ENCODE data around the gene ZNF385B.

The ZNF385B gene

DNA sequence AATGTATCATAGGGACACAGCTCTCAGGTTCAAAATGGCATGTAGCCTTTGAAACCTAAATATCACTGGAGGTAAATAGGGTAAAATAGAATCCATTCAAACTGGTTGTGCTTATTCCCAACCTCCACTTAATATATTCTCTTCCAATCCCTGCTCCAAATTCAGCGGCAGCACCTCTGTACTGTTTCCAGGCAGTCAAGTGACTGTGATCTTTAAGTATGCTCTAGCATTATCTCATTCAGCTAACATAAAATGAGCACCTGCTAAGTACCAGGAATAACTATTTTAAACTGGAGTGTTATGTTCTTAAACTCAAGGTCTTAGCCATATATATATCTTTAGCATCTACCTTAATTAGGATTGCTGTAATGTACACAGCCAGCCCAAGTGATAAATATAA, 327.5 kb downstream of the ZNF385B start:
- Histone ChIP-seq H3K4me2 (no peak overlapping the region), H3K27ac (no peak overlapping the region), H3K9me3 (no peaks in the 10 kb centered on the region), H3K4me1 (peaks cover 14% of the 10 kb centered on the region), H3K27me3 (no peaks in the 10 kb centered on the region), H3K9ac (no peak overlapping the region), H3K4me3 (no peak overlapping the region), H4K20me1 (no peaks in the 10 kb centered on the region), H3K36me3 (no peaks in the 10 kb centered on the region)
- no peak for TF ChIP-seq Cebpa-rat (IDR thresholded peaks at IDR 0.05)

DNA sequence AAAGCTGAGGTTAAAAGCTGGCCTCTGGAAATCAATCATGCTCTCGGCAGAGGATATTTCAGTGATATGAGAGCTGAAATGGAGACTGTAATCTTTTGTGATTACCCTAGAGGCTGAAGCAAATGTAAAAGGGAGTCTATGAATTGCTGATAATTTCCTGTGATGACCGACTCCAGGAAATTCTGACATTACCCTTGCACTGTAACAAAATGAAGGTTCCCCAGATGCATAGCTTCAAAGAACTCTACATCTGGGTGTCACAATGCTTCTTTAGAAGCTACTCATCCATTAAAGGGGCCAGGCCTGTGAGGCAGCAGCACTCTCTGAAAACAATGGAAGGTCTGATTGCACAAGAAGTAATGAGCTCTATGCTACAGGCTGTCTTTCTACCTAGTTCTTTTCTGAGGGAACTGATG, 328.5 kb downstream of the ZNF385B start:
- H3K4me2 ChIP-seq, result peak overlapping the region; percentile 52
- H3K36me3 ChIP-seq, result no peaks in the 10 kb centered on the region
- H3K27ac ChIP-seq, result no peak overlapping the region; the same call in 1 of the 2 replicates
- peaks cover 14% of the 10 kb centered on the region for H3K4me1 ChIP-seq
- no peak overlapping the region for H3K9ac ChIP-seq
- no peak; the same call in 1 of the 2 replicates for TF ChIP-seq Cebpa-rat (IDR thresholded peaks at IDR 0.05)
- H3K4me3 ChIP-seq, result no peak overlapping the region
- H3K27me3 ChIP-seq, result no peaks in the 10 kb centered on the region
- H4K20me1 ChIP-seq, result no peaks in the 10 kb centered on the region
- no peaks in the 10 kb centered on the region for H3K9me3 ChIP-seq

DNA sequence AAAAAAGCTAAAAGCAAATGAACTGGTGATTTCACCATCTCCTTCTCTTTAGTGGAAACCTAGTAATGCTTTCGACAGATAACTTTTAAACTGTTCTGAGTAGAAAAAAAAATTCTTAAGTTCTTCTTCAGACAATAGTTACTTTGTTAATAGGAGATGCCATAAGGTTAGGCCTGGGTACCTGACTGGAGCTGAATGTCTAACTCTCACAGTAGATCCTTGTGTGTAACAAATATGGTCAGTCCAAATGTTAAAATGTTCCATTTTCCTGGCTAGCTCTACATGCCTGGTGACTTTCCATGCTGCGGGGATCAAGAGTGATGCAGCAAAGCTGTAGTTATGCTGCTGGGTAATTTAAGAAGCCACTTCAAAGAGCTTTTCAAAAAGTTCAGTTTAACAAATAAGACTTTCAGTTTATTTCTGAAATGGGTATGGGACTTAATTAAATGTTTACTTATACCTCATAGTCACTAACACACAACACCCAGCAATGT, 332.8 kb downstream of the ZNF385B start:
- Histone ChIP-seq H4K20me1 (no peaks in the 10 kb centered on the region), H3K4me2 (no peak overlapping the region), H3K27me3 (no peaks in the 10 kb centered on the region), H3K4me3 (no peak overlapping the region), H3K9me3 (no peaks in the 10 kb centered on the region), H3K9ac (no peak overlapping the region), H3K36me3 (no peaks in the 10 kb centered on the region), H3K27ac (no peak overlapping the region), H3K4me1 (peaks cover 14% of the 10 kb centered on the region)
- TF ChIP-seq Cebpa-rat (IDR thresholded peaks at IDR 0.05), result no peak

DNA sequence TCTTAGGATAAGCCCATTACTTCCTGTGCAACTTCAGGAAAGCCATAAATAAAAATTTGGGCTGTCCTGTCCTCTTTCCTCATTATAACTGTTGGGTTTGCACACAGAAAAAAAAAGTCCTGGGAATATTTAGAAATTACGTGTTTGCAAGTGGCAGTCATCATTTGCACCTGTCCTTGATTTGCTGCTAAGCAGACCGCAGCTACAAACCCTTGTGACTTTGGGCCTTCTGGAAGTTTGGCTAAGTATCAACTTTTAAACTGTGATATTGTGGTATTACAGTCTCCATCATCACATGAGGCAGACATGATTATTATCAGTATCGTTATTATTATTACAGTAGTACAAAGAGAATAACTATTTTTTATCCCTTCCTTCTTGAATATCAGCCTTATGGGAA, 336.1 kb downstream of the ZNF385B start:
- H3K4me2 ChIP-seq, result no peak overlapping the region
- no peak for TF ChIP-seq Cebpa-rat (IDR thresholded peaks at IDR 0.05)
- H3K27me3 ChIP-seq, result no peaks in the 10 kb centered on the region
- H3K27ac ChIP-seq, result no peak overlapping the region
- no peaks in the 10 kb centered on the region for H4K20me1 ChIP-seq
- H3K36me3 ChIP-seq, result no peaks in the 10 kb centered on the region
- no peak overlapping the region for H3K9ac ChIP-seq
- no peaks in the 10 kb centered on the region for H3K4me1 ChIP-seq
- H3K9me3 ChIP-seq, result no peaks in the 10 kb centered on the region
- H3K4me3 ChIP-seq, result no peak overlapping the region

DNA sequence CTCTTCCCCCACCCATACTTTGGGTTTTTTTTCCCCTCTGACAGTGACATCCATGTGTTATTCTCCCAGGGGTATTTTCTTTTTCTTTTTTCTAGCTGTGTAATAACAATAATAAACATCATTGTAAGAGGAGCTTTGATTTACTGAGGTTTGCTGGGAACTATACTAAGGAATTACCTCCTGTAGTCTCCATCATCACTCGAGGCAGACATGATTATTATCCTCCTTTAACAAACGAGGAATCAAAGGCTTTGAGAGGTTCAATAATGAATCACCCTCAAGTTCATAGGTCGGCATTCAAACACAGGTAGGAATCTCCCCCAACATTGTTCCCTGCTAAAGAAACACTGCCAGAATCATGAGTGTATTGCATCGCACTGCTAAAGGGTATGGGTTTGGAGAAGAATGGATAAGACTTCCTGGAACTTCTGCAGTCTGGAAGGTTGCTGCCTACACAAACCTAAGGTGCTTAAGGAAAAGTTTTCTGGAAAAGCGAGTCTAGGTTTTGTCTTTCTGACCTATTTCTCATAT, 336.5 kb downstream of the ZNF385B start:
- Histone ChIP-seq H3K4me3 (no peak overlapping the region), H3K9me3 (no peaks in the 10 kb centered on the region)

DNA sequence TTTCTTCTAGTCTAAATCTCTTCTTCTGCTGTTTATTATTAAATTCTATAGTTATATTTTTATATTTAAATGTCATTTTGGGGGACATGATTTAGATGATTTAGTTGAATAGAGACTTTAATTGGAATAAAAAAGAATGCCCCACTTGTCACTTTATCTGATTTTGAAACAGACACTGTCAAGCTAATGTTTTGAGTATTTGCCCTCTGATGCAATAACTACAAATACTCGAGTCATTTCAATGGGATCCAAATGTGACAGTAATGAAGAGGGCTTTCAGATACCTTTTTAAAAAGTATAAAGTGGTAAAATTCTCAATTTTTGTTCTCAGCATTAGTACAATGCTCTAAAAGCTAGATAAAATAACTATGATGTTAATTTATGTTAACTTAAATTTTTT, 339.5 kb downstream of the ZNF385B start:
- no peak for TF ChIP-seq Cebpa-rat (IDR thresholded peaks at IDR 0.05)
- no peaks in the 10 kb centered on the region for H4K20me1 ChIP-seq
- no peaks in the 10 kb centered on the region for H3K9me3 ChIP-seq
- H3K4me3 ChIP-seq, result no peak overlapping the region
- H3K4me1 ChIP-seq, result no peaks in the 10 kb centered on the region
- no peak overlapping the region for H3K4me2 ChIP-seq
- no peaks in the 10 kb centered on the region for H3K36me3 ChIP-seq
- no peaks in the 10 kb centered on the region for H3K27me3 ChIP-seq
- H3K27ac ChIP-seq, result no peak overlapping the region
- H3K9ac ChIP-seq, result no peak overlapping the region

More for the DNA sequence above, 336.5 kb downstream of the ZNF385B start:
- no peak for TF ChIP-seq Cebpa-rat (IDR thresholded peaks at IDR 0.05)
- H3K4me1 ChIP-seq, result no peaks in the 10 kb centered on the region
- no peak overlapping the region for H3K9ac ChIP-seq
- no peak overlapping the region for H3K4me2 ChIP-seq
- H3K36me3 ChIP-seq, result no peaks in the 10 kb centered on the region
- no peaks in the 10 kb centered on the region for H4K20me1 ChIP-seq
- no peak overlapping the region for H3K27ac ChIP-seq
- no peaks in the 10 kb centered on the region for H3K27me3 ChIP-seq

DNA sequence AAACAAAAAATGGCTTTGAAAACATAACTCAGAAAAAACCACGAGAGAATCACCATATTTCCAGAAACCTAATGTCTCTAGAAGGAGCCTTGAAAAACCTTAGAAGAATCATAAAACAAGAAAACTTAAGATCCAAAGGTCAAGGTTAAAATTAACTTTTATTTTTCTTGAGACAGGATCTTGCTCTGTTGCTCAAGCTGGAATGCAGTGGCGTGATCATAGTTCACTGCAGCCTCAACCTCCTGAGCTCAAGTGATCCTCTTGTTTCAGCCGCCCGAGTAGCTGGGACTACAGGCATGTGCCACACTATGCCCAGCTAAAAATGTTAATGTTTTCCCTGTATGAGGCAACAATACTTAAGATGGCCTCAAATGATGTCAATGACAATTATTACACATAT, 342.6 kb downstream of the ZNF385B start:
- H3K4me1 ChIP-seq, result no peaks in the 10 kb centered on the region
- no peak overlapping the region for H3K27ac ChIP-seq
- no peak overlapping the region for H3K4me2 ChIP-seq
- no peak for TF ChIP-seq Cebpa-rat (IDR thresholded peaks at IDR 0.05)
- H3K9ac ChIP-seq, result no peak overlapping the region
- no peaks in the 10 kb centered on the region for H3K9me3 ChIP-seq
- no peaks in the 10 kb centered on the region for H3K36me3 ChIP-seq
- H3K4me3 ChIP-seq, result no peak overlapping the region
- H4K20me1 ChIP-seq, result no peaks in the 10 kb centered on the region
- no peaks in the 10 kb centered on the region for H3K27me3 ChIP-seq

DNA sequence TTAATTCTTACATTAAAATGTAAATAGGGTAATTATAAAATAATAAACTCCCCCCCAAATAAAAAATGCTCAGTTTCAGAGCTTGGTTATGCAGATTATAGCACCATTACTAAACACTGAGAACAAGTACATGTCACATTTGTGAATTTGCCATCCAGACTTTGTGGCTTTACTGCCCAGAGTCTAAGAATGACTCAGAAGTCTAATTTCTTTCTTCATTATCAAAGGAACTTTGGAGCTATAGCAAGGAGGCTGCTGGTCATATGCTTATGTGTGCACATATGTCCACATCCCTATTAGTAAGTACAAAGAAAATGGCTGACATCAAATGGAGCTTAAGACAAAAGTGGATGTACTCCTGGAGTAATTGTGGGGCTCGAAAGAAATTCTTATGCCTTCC, 348.2 kb downstream of the ZNF385B start:
- Histone ChIP-seq H3K27me3 (no peaks in the 10 kb centered on the region), H3K27ac (no peak overlapping the region), H4K20me1 (no peaks in the 10 kb centered on the region), H3K9ac (no peak overlapping the region), H3K9me3 (no peaks in the 10 kb centered on the region), H3K4me2 (no peak overlapping the region), H3K4me3 (no peak overlapping the region), H3K36me3 (no peaks in the 10 kb centered on the region), H3K4me1 (no peaks in the 10 kb centered on the region)
- TF ChIP-seq Cebpa-rat (IDR thresholded peaks at IDR 0.05), result no peak

DNA sequence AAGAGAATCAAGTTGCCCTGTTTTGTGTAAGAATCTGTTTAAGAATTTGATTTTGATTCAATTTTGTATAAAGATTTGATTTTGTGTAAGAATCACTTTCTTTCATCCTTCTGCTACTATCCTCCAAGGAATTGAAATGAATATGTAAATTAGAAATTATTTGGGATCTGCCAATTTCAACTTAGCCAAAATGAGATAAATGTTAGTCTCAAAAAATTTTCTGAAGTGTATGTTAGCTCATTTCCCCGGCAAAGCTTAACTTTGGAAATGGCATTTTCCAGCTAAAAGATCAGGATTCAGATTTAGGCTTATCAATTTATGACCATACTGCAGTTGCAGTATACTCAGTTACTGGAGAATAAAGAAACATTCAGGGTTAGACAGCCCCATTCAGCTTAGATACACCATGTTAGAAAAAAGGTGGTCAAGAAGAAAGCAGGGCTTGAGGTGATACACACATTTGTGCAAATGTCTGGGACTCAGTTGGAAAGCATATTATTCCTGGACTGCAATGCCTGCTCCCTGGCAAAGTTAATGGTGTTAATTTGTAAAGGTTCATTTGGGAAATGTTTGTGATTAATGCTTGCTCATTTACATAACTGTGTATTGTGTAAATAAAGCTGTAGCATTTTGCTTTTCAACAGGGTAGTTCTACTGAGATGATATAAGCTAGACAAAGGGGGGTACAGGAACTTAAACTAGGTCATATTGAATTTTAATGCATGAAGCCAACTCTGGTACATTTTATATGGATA, 349.0 kb downstream of the ZNF385B start:
- Histone ChIP-seq H3K36me3 (no peaks in the 10 kb centered on the region), H3K27me3 (no peaks in the 10 kb centered on the region), H3K4me1 (no peaks in the 10 kb centered on the region), H3K4me3 (no peak overlapping the region), H3K4me2 (no peak overlapping the region), H4K20me1 (no peaks in the 10 kb centered on the region), H3K9ac (no peak overlapping the region), H3K27ac (no peak overlapping the region), H3K9me3 (no peaks in the 10 kb centered on the region)
- no peak for TF ChIP-seq Cebpa-rat (IDR thresholded peaks at IDR 0.05)

DNA sequence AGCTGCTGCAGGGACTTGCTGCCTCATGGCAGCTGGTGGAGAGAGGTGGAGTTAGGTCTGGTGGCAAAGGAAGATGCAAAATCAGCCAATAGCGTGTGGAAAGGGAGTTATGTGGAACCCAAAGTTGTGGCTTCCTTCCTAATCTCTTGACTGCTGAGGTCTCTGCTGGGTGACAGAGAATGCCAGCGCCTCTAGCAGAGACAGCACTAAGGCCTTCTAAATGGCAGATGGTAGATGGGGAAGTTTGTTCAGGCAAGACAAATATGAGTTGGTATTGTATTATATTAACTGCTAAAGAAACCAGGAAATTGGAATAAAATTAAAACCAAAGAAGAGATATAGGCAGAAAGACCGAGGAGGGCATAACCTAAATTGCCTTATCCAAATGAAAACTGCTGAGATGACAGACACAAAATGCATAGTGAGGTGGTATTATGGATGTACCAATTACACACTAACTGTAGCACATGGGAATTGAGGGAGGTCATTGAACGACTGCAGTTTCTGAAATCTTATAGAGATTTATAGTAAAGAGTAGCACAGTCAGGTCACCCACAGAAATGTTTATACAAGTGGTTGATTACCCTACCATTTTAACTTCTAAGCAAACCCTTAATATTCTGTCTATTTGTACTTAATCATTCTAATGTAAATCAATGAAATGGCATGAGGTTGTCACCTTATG, 350.2 kb downstream of the ZNF385B start:
- H3K36me3 ChIP-seq, result no peaks in the 10 kb centered on the region
- H3K4me1 ChIP-seq, result no peaks in the 10 kb centered on the region
- no peak overlapping the region for H3K4me3 ChIP-seq
- no peak for TF ChIP-seq Cebpa-rat (IDR thresholded peaks at IDR 0.05)
- H3K27ac ChIP-seq, result no peak overlapping the region
- no peak overlapping the region for H3K4me2 ChIP-seq
- no peaks in the 10 kb centered on the region for H3K27me3 ChIP-seq
- H4K20me1 ChIP-seq, result no peaks in the 10 kb centered on the region
- no peaks in the 10 kb centered on the region for H3K9me3 ChIP-seq
- H3K9ac ChIP-seq, result no peak overlapping the region
